ENCODE data around the gene ANKFY1. TPM values are rescaled to one million over a fixed set of nuclear protein-coding genes. Genes with fewer than 3 reads are reported as not detected.

The ANKFY1 gene
- total and polyA plus RNA-seq, 9 of the 15 experiments (the other 6 are each of a cell fraction or from before 2014, with no cell fraction given): 4.3 to 25.6 (median 12.2) TPM

GRCh38 chr17:4204710-4205173 lies 59.0 kb downstream of the ANKFY1 start:
- no peaks in the 10 kb centered on the region for H3K27me3 ChIP-seq (ENCODE audit: control insufficient read depth in 2 of 2, insufficient read depth in 2 of 2, low read length in 2 of 2)
- H4K20me1 ChIP-seq (replicated peaks; ENCODE audit: control insufficient read depth, insufficient read depth, low read length): 0 out of 2 replicates have a peak, but pooled peaks cover 6% of the 10 kb centered on the region
- H3K36me3 ChIP-seq (ENCODE audit: control insufficient read depth, insufficient read depth, low read length): peaks cover 56% of the 10 kb centered on the region
- ATAC-seq (no peak), DNase-seq (ENCODE audit: extremely low read depth in 1 of 4, low spot score in 3 of 4) (no peak), FAIRE-seq (no peak)
- intact Hi-C loops (cut with micrococcal nuclease): loop anchor here (5.0 kb wide), 1 partner anchor 208 kb away; no protein-coding TSS in a partner anchor
- BruUV-seq (replicated peaks): no TSS peak
- ChIA-PET CTCF (ENCODE audit: low intra/inter-chr PET ratio) (no interaction called here), POLR2A (no interaction called here)
- 88% methylated on average over 6 of the region's 6 CpGs for WGBS (ENCODE audit: insufficient coverage, low coverage, missing lambda C conversion rate)
- H3K79me2 ChIP-seq (ENCODE audit: control insufficient read depth, insufficient read depth, low read length): no peaks in the 10 kb centered on the region
- H3K9me1 ChIP-seq (ENCODE audit: control insufficient read depth, insufficient read depth, low read length): no peaks in the 10 kb centered on the region
- H3K4me2 ChIP-seq (ENCODE audit: insufficient read depth, low read length): no peak overlapping the region
- TF ChIP-seq ZNF165 (CRISPR knock-in tag; IDR thresholded peaks at IDR 0.05; ENCODE audit: borderline replicate concordance): no peak
- TF ChIP-seq SLC30A9 (CRISPR knock-in tag; IDR thresholded peaks at IDR 0.05): no peak
- no peak for TF ChIP-seq LCOR (CRISPR knock-in tag; IDR thresholded peaks at IDR 0.05)
- no peak for TF ChIP-seq NRF1 (conservative IDR thresholded peaks at IDR 0.05 in 1 of 2, IDR thresholded peaks at IDR 0.05 in 1 of 2)
- no peak for TF ChIP-seq TARDBP (IDR thresholded peaks at IDR 0.05)
- no peak for TF ChIP-seq FOXJ3 (CRISPR knock-in tag; IDR thresholded peaks at IDR 0.05)
- no peak for TF ChIP-seq SRSF9 (IDR thresholded peaks at IDR 0.05; ENCODE audit: borderline replicate concordance, low read depth, low read length)
- TF ChIP-seq DPF2 (IDR thresholded peaks at IDR 0.05): no peak
- no peak for TF ChIP-seq ADNP (tag; IDR thresholded peaks at IDR 0.05)
- TF ChIP-seq ETS1 (conservative IDR thresholded peaks at IDR 0.05; ENCODE audit: control insufficient read depth, low read depth, low read length): no peak
- TF ChIP-seq TAL1 (IDR thresholded peaks at IDR 0.05): no peak
- no peak for TF ChIP-seq HSF4 (CRISPR knock-in tag; IDR thresholded peaks at IDR 0.05; ENCODE audit: borderline replicate concordance)
- TF ChIP-seq, protein P1, sequence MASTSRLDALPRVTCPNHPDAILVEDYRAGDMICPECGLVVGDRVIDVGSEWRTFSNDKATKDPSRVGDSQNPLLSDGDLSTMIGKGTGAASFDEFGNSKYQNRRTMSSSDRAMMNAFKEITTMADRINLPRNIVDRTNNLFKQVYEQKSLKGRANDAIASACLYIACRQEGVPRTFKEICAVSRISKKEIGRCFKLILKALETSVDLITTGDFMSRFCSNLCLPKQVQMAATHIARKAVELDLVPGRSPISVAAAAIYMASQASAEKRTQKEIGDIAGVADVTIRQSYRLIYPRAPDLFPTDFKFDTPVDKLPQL (IDR thresholded peaks at IDR 0.05; ENCODE audit: extremely low read depth, insufficient read length): no peak
- no peak for TF ChIP-seq ZNF253 (CRISPR knock-in tag; conservative IDR thresholded peaks at IDR 0.05)
- TF ChIP-seq CGGBP1 (CRISPR knock-in tag; IDR thresholded peaks at IDR 0.05): no peak
- no peak for TF ChIP-seq MAFF (IDR thresholded peaks at IDR 0.05; ENCODE audit: low read length)
- no peak for TF ChIP-seq ZNF77 (CRISPR knock-in tag; IDR thresholded peaks at IDR 0.05)
- in situ Hi-C loops (cut with MboI): loop anchor here (10.0 kb wide), 1 partner anchor 210 kb away; no protein-coding TSS in a partner anchor
- H3K4me1 ChIP-seq (replicated peaks in 1 of 2; ENCODE audit: control insufficient read depth in 2 of 2, insufficient read depth in 2 of 2, low read length in 2 of 2): no peaks in the 10 kb centered on the region
- H2AFZ ChIP-seq (ENCODE audit: low read depth, low read length): no peak overlapping the region
- H3K27ac ChIP-seq (ENCODE audit: extremely low read depth, low read depth, low read length): no peak overlapping the region
- no peak overlapping the region for H3K9ac ChIP-seq (ENCODE audit: insufficient read depth in 1 of 2, low read depth in 2 of 2, low read length in 2 of 2)
- no peak overlapping the region for H3K4me3 ChIP-seq
- H3K9me3 ChIP-seq (replicated peaks; ENCODE audit: control insufficient read depth, insufficient read depth, low read depth, low read length): no peaks in the 10 kb centered on the region

Data from K562 (cell line).